ENCODE results near the gene PABPC1L.

GRCh38 chr20:44928595-44928994 lies 18.7 kb downstream of the PABPC1L start:
- no peak for TF ChIP-seq FOXM1 (IDR thresholded peaks at IDR 0.05; ENCODE audit: borderline replicate concordance, low read depth)
- TF ChIP-seq ZBTB7A (IDR thresholded peaks at IDR 0.05; ENCODE audit: low read depth): no peak
- no peak for TF ChIP-seq TCF12 (IDR thresholded peaks at IDR 0.05; ENCODE audit: low read depth)

All from Ishikawa (cell line).